Lung (tissue), 12 donors: ENCODE data around the gene PSENEN. TPM values are rescaled to one million over a fixed set of nuclear protein-coding genes. Genes with fewer than 3 reads are reported as not detected.
A peak's percentile ranks its signal among the peaks of the same experiment; 100 is the strongest.

ENCODE experiments used
- ATAC-seq: fragments of 200-7000 bp; cut with Tn5 transposase; one replicate; pipeline ENCODE4 v1.9.1; 2020; ENCODE audit warnings: moderate number of reproducible peaks; ENCODE audit not compliant: insufficient read depth, low FRiP score
- DNase-seq, 3 donors: peaks; one replicate each; pipeline ENCODE4 v3.0.0-alpha.2; 2013 to 2017
- H3K27ac ChIP-seq, 2 donors: one replicate each; pipeline ENCODE4 v1.5.1; 2013; ENCODE audit warnings: mild to moderate bottlenecking in 2 of 2, moderate library complexity in 2 of 2, control low read depth in 1 of 2, inconsistent platforms in 1 of 2, low read depth in 1 of 2, low read length in 1 of 2
- H3K27me3 ChIP-seq, 3 donors: one replicate each; pipeline ENCODE4 v1.5.1; 2013; ENCODE audit warnings: low read length in 2 of 3; ENCODE audit not compliant: control insufficient read depth in 3 of 3, insufficient read depth in 3 of 3
- H3K36me3 ChIP-seq, 4 donors: one replicate each; pipeline ENCODE4 v1.5.1; 2013; ENCODE audit warnings: low read length in 4 of 4, mild to moderate bottlenecking in 1 of 4, moderate library complexity in 1 of 4; ENCODE audit not compliant: control insufficient read depth in 4 of 4, insufficient read depth in 4 of 4
- H3K4me1 ChIP-seq, 5 donors: one replicate each; pipeline ENCODE4 v1.5.1; 2013; ENCODE audit warnings: low read length in 5 of 5, mild to moderate bottlenecking in 2 of 5, moderate library complexity in 1 of 5; ENCODE audit not compliant: control insufficient read depth in 5 of 5, insufficient read depth in 5 of 5
- H3K4me3 ChIP-seq: one replicate; pipeline ENCODE4 v1.5.1; 2013; ENCODE audit warnings: mild to moderate bottlenecking, control low read depth, moderate library complexity
- H3K9ac ChIP-seq, 2 donors: one replicate each; pipeline ENCODE4 v1.5.1; 2013; ENCODE audit warnings: low read length in 2 of 2, control low read depth in 1 of 2; ENCODE audit not compliant: insufficient read depth in 1 of 2
- H3K9me3 ChIP-seq, 4 donors: one replicate each; pipeline ENCODE4 v1.5.1; 2013; ENCODE audit warnings: low read length in 3 of 4, mild to moderate bottlenecking in 1 of 4, moderate library complexity in 1 of 4; ENCODE audit not compliant: control insufficient read depth in 4 of 4, insufficient read depth in 3 of 4
- CTCF ChIP-seq: IDR thresholded peaks from 2 replicates; pipeline ENCODE4 v1.5.1; 2012; ENCODE audit warnings: mild to moderate bottlenecking; ENCODE audit errors: control extremely low read depth, extremely low read depth
- WGBS, 2 donors: extraction: QIAGEN DNeasy Blood & Tissue Kit; methylation state at CpG; one replicate each; pipeline ENCODE4 v1.1.7; 2013; 5-methylcytosine and 5-hydroxymethylcytosine counted together
- polyA plus RNA-seq, 2 donors: library from polyadenylated mRNA; stranded (reverse); fragments of 200-250 nt; gene quantifications; one replicate each; pipeline ENCODE4 v1.2.1, GENCODE V29; 2013
- total RNA-seq, 2 donors: library from RNA; depleted of rRNA in 1 of 2; stranded (reverse); fragments of >200 nt in 1 of 2; gene quantifications; one replicate each; pipeline ENCODE4 v1.2.1, GENCODE V29; 2014 to 2021
- donor health status: control.
- donor health status: control.
- donor health status: Bipolar disorder and iron deficiency.
- donor health status: healthy.
- donor health status: DM: yes; HTN: yes; CAD: no.

Gene PSENEN
- total and polyA plus RNA-seq, 4 donors, result 36.8 to 196 (median 107) TPM

GRCh38 chr19:35753634-35754369, 8.4 kb downstream of the PSENEN start:
- Histone ChIP-seq H3K9ac (no peak overlapping the region), H3K4me1 (peaks cover 0 to 36% (median 16%) of the 10 kb centered on the region in 5 donors), H3K27me3 (peaks cover 0 to 4% (median 0%) of the 10 kb centered on the region in 3 donors), H3K9me3 (peaks cover 0 to 1% (median 0%) of the 10 kb centered on the region in 4 donors), H3K36me3 (peaks cover 0 to 26% (median 12%) of the 10 kb centered on the region in 4 donors), H3K27ac (no peak overlapping the region), H3K4me3 (no peak overlapping the region)
- TF ChIP-seq CTCF, result no peak
- DNase-seq (no peak), ATAC-seq (no peak)
- 96 to 98% methylated on average over 20 of the region's 20 CpGs for WGBS, 2 donors

- H3K9me3 ChIP-seq, result peaks cover 0 to 1% (median 0%) of the 10 kb centered on the region in 4 donors
- peaks cover 0 to 35% (median 14%) of the 10 kb centered on the region in 5 donors for H3K4me1 ChIP-seq
- H3K36me3 ChIP-seq, result peaks cover 0 to 26% (median 14%) of the 10 kb centered on the region in 4 donors
- H3K4me3 ChIP-seq, result no peak overlapping the region
- H3K27me3 ChIP-seq, result peaks cover 0 to 4% (median 0%) of the 10 kb centered on the region in 3 donors
- no peak for TF ChIP-seq CTCF
- DNase-seq (peak in 1 of 3 donors; percentile 13), ATAC-seq (no peak)
- WGBS, 2 donors, result 88 to 93% methylated on average over 13 of the region's 13 CpGs
- peak overlapping the region in 1 of 2 donors; percentile 97 for H3K27ac ChIP-seq
- H3K9ac ChIP-seq, result peak overlapping the region in 1 of 2 donors; percentile 65
Measured at GRCh38 chr19:35754370-35755130, 9.1 kb downstream of the PSENEN start.

GRCh38 chr19:35755131-35755549, 9.7 kb downstream of the PSENEN start:
- DNase-seq (no peak), ATAC-seq (no peak)
- Histone ChIP-seq H3K9me3 (peaks cover 0 to 1% (median 0%) of the 10 kb centered on the region in 4 donors), H3K27me3 (peaks cover 0 to 4% (median 0%) of the 10 kb centered on the region in 3 donors), H3K4me3 (no peak overlapping the region), H3K27ac (peak overlapping the region; percentile 88 to 97), H3K9ac (peak overlapping the region in 1 of 2 donors; percentile 65), H3K36me3 (peaks cover 0 to 26% (median 15%) of the 10 kb centered on the region in 4 donors), H3K4me1 (peaks cover 0 to 32% (median 14%) of the 10 kb centered on the region in 5 donors)
- TF ChIP-seq CTCF, result no peak
- WGBS, 2 donors, result 46 to 62% methylated on average over 13 to 17 of the region's 17 CpGs
